NCI-H1417 treated with DMSO at 0.1 percent for 48 hours (cell line): ENCODE measurements around the gene XYLT2.

Experiments
- DNase-seq: peaks from one replicate; lab custom pipeline; 2025; lab: John Stamatoyannopoulos, UW

XYLT2 gene

DNA sequence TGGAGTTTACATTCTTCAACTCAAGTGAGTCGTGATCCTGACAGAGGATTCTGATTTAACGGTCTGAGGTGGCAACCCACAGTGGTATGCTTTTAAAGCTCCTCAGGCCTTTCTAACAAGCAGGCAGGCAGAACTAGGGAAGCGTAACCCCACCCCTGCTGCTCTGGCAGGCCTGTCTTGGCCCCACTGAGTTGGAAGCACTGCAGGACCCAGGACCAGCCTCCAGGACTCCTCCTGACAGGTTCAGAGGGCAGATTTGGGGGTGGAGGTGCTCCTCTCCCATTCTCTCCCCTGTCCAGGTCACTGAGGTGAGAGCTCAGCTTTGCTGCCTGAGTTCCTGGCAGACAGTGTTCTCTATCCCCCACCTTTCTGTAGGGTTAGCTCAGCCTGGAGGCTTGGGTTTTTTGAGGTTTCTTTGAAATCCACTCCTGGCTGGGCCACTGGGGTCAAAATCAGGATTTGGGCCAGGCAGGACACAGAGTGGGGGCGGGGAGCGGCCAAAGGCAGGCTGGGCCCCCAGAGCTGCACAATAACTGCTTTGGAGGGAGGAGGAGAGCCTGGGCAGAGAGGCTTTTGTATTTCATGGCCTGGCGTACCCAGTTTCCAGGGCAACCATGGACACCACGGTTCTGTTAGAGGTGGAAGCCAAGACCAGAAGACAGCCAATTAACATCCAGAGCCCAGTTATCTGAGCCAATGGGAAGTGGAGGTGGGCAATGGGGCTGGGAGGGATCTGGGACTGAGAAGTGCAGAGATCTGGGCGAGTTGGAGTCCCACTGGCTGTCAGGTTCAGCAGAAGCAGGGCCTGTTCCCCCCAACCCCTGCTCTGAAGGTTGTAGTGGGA is 17.5 kb downstream of the XYLT2 start:
- no peak for DNase-seq

DNA sequence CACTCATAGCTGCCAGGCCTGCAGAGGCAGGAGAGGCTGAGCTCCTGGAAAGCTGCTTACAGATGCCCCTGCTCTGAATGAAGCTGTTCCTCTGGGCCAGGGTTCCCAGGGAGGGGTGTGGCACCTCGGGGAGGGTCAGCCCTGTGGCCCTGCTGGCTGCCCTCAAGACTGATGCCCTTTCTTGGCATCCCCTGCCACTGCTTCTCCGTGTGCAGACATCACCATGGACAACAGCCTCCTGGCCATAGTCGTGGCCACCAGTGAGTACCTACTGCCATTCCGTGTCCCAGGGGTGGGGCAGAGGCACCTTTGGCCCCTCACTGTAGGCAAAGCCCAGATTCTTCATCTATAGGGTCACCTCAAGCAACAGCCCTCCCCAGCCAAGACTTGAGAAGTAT is 18.1 kb downstream of the XYLT2 start:
- DNase-seq, result no peak

DNA sequence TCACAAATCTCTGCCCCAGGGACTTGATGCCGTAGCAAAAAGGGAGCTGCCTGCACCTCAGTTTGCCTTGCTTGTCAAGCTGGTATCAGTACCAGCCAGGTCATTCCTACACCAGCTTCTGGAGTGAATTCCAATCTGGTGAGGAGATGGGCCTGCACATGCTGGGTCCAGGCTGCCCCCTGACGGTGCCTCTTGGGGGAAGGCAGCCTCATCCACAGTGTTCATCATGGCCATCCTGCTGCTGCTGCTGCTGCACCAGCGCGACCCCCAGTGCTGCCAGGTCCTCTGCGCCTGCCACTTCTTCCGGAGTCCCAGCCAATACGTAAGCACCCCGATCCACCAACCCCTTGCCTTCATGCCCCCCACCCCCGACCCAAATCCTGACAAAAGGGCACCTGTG is 18.8 kb downstream of the XYLT2 start:
- DNase-seq, result no peak

DNA sequence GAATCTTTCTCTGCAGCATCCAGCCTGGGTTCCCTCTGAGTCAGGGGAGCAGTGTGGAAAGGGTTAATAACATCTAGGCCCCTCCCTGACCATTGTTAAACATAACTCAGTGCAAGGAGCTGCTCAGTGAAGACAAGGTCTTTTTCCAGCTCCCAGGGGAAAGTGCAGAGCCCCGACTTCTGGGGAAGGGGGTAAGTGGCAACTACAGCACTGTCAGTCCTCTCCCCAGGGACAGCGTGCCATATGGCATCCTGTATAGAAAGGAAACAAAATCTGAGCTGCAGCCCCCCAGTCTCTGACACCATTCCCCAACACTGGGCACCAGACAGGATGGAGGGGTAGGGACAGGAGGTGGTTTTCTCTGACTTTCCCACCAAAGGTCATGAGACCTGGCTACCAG is 19.2 kb downstream of the XYLT2 start:
- DNase-seq, result no peak

DNA sequence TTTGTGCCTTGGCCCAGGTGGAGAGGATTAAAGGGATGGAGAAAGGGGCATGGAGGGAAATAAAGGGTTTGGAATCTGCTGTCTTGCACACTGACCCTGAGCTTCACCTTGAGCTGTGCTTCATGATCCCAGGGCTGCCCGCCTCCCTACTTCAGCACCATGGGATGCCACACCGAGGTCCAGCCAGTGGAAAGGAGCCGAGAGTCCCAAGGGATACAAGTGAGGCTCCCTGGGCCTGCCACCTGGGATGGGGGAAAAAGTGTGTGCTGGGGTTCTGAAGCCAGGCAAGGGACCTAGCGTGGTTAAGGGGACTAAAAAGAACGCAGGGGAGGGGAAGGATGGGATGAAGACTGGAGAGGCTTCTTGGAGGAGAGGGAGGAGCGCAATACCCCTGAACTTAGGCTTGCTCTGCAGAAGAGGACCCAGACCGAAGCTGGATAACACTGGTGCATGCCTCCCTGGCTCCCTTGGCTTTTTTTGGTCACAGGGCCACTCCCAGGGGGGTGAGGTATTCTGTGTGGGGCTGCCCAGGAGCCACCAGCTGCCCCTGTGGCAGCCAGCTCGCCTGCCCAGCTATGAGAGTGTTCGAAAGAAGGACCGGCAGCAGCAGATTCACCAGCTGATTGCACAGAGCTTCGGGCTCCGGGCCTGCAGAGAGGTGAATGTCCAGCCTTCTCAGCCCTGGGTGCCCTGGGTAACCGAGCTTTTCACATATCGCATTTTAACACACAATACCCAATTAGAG is 19.9 kb downstream of the XYLT2 start:
- no peak for DNase-seq

DNA sequence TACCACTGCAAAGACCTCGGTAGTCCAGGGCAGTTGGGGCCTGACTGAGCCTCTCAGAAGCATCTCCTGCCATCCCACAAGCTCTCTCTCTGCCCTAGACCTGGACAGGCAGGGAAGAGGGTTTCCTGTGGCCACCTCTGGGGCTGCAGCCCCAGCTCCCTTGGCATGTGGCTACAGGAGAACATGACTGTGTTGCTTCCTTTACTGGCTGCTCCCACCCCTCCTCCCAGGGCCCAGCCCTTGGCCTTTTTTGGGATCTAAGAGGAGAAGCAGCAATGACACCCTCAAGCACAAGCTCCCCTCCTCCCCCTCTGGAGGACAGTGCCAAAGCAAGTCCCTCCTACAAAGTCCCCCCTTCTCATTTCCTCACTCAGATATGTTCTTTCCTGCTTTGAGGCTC is 21.5 kb downstream of the XYLT2 start:
- no peak for DNase-seq

DNA sequence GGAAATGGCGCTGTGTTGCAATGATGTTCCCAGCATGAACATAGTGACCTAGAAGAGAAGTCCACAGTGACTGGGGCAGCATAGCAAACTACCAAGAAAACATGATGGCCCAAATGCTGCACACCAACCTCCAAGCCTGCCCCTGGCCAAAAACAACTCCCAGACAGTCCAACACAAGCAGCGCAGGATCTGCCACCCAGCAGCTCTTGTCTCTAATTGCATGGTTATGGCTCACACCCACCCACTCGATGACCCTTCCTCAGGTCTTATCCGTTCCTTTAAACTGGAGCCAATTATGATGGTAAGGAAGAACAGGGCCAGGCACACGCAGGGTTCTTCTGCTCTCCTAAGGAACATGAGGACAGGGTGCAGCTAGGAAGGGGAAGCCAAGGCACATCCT is 24.1 kb downstream of the XYLT2 start:
- DNase-seq, result no peak

DNA sequence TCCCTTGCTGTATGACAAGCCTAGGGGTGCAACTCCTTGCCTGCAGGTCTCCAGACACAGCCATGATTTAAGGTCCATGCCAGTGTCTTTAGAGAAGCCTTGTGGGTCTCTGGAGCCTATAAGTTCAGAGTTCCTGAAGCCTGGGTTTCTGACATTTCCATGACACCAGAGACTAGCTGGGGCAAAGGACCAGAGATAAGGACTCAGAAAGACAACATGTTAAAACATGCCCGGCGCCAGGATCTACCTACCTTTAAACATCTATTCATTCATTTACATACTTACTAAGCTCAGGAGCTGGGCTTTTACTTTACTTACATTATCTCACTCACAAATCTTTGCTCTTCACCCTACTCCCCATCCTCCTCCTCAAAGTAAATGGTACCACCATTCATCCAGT is 25.6 kb downstream of the XYLT2 start:
- no peak for DNase-seq

DNA sequence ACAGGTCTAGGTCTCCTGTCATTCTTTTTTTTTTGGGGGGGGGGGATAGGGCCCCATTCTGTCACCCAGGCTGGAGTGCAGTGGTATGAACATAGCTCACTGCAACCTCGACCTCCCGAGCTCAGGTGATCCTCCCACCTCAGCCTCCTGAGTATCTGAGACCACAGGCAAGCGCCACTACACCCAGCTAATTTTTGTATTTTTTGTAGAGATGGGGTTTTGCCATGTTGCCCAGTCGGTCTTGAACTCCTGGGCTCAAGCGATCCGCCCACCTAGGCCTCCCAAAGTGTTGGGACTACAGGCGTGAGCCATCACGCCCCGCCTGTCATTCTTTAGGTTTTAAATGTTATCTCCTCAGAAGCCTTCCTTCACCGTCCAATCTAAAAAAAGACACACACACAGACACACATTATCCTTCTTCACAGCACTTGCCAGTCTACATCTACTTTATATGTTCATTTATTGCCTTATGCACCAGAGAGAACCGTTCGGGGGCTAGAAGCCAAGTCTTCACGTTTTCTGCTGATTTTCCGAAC is 26.4 kb downstream of the XYLT2 start:
- DNase-seq, result no peak

DNA sequence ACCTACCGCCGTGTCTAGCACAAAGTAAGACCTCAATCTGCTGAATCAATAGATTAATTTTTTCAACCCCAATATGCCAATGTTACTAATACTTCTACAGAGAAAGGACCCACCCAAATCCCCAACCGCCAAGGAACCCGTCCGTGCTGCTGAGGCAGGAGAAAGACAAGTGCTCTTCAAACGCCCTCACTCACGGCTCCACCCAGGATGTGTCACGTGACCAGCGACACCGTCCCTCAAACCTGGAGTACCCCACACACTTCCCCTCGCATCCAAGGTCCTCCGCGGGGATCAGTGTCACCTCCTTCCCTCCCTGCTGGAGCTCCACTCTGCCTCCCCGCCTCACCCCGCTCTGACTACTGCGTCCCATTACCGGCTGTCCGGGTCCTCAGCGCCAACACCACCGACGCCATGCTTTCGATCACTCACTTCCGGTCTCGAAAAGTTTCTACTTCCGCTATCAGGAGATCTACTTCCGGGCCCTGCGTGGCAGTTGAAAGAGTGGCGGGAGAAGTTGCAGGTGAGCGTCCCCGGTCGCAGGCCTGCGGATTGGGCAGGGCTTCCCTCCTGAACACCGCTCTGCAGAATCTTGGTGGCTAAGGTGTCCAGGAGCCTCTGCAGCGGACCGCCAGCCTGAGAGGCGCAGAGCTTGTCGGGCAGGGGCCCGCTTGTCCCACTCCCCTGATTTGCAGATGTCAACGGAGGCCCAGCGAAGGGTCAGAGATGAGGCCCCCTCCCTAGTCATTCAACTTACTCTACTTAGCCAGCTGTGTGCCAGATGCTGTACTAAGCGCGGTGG is 27.0 kb downstream of the XYLT2 start, which contains the start of the genes EME1 and MRPL27:
Gene EME1 (plus strand): TSS at position 472 of the 799 bp plus-strand sequence. CDS start 1,980 bp downstream, outside the sequence.
Gene MRPL27 (minus strand): TSS at position 427 of the 799 bp plus-strand sequence. CDS start 14 bp downstream, at position 413.
- DNase-seq, result peak; percentile 73

DNA sequence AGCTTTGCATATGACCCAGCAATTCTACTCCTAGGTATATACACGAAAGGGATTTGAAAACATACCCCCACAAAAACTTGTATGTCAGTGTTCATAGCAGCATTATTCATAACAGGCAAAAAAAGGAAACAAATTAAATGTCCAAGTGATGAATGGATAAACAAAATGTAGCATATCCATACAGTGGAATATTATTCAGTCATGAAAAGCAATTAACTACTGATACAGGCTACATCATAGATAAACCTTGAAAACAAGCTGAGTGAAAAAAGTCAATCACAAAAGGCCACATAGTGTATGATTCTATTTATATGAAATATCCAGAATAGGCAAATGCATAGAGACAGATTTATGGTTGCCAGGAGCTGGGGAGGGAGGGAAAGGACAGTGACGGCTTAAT is 27.8 kb downstream of the XYLT2 start:
- no peak for DNase-seq

DNA sequence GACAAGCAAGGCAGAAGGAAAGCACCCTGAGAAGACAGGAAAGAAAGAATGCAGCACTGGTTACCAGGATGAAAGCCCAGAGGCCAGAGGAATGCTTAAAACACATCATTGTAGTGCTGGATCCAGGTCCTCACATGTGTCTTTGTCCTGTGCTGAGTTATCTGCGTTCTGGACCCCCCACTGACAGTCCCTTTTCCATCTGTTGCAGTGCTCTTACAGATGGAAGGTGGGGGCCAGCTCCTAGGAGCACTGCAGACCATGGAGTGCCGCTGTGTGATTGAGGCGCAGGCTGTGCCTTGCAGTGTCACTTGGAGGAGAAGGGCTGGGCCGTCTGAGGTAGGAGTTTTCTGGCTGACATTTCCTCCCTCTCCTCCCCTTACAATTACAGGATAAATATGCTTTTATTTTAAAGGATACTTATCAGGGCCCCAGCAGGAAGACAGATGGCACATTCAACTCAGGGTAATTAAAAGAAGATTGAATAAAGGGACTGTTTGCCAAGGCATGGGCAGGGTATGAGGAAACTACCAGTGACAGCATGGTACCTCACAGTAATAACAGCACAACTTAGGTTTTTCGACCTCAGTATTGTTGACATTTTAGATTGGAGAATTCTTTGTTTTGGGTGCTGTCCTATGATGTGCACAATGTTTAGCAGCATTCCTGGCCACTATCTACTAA is 30.1 kb downstream of the XYLT2 start:
- DNase-seq, result no peak

DNA sequence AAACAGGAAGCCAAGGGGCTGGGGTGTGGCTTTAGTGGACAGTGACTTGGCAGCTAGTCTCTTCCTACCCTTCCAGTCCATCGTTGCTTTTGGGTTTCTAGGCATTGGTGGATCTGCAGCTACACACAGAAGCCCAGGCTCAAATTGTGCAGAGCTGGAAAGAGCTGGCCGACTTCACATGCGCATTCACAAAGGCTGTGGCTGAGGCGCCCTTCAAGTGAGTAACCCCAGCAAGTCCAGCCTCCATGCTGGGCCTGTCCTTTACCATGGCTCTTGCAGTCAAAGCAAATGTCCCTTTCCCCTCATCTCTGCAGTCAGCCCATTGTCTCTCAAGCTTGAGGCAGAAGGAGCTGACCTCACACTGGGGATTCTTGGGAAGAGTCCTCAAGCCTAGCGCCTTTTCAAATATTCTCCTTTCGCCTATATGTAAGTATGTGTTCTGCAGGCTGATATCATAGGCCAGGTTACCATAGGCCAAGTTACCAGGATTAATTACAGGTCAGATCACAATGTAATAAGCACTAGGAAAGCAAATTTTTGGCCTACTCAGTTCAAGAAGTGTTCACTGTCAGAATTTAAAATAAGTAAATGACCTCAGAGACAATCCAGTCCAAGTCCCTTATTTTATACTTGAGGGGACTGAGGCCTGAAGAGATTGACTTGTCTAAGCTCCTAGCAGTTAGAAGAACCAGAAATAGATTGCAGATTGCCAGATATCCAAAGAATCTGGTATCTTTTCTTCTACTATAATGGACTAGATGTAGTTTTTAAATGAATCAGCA is 33.6 kb downstream of the XYLT2 start:
- no peak for DNase-seq

DNA sequence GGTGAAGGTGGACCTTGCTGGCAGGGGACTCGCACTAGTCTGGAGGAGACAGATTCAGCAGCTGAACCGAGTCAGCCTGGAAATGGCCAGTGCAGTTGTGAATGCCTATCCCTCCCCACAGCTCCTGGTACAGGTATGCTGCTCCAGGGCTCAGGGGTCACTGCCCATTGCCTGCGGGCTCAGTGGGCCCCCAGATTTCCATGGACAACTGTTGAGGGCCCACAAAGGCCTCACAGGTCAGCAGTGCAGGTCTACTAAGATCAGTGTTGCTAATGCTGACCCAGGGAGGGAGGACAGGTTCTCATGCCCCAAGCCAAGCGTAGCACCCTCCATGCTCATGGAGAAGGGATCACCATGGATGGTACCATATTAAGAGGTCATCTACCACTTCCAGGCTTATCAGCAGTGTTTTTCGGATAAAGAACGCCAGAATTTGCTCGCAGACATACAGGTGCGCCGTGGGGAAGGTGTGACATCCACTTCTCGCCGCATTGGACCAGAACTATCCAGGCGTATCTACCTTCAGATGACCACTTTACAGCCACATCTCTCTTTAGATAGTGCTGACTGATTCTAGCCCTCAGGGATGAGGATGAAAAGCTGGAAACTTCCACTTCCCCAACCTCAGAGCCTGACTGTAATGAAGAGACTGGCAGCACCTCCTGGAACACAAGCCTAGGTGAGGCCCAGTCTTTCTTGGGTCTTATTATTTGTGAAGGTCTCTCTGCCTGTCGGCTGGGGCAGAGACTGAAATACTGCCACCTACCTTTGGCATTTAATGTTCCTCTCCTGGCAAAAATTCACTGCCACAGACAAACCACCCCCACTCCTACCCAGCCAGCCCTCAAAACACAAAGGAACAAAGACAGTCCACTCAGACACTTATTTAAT is 34.7 kb downstream of the XYLT2 start:
- no peak for DNase-seq

DNA sequence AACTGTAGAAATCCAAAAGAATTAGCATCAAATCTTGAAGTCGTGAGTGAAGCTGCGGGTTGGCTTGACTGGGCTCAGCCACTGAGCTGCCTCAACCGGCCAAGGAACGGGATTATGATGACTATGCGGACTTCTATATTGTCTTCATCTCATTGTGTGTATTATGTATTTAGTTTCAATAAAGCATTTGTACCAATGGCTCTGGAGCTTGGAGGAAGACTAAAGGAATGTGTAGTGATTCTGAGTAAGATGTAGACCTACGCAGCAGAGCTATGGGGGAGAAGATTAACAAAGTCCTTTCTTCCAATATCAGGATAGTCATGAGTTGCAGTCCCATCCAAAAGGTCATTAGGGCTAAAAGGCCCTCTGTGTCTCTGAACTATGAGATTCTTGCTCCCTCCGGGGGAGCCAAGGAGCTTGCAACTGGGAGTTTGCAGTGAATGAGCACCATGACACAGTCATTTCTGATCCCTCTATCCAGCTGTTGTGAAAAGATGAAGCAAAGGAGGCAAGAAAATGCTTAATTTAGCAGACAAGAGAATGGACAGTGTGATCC is 35.4 kb downstream of the XYLT2 start:
- no peak for DNase-seq

DNA sequence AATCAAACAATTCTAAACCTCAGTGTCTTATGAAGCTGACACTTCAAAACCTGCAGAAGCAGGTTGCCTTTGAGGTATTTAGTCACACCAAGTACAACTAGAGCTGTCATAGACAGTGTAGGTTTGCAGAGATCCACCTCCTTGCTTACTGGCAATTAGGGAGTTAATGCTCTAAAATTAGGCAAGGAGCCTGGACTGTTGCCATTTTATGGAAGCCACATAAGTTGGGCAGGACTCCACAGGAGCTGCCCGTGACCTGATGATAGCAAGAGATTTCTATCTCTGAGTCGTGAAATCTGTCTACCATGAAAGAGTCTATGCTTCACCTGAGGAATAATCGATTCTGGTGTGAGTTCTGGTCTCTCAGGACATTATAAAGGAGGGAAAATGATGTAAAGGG is 36.0 kb downstream of the XYLT2 start:
- no peak for DNase-seq

DNA sequence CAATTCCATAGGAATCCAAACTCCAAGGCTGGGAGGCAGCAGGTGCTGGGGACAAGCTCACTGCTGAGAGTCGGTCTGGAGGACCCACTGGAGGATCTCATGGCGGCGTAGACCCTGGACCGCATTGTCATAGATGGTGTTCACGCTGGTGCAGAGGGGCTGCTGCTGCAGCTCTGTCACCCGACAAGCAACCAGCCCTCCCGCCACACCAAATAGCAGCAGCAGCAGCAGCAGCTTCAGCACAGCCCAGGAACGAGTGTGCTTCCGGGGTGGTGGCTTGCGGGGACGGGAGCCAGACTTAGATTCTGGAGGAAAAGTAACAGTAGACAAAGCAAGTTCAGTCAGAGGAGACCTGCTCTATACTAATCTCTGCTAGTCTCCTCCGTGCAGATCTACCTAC is 37.0 kb downstream of the XYLT2 start:
- no peak for DNase-seq

DNA sequence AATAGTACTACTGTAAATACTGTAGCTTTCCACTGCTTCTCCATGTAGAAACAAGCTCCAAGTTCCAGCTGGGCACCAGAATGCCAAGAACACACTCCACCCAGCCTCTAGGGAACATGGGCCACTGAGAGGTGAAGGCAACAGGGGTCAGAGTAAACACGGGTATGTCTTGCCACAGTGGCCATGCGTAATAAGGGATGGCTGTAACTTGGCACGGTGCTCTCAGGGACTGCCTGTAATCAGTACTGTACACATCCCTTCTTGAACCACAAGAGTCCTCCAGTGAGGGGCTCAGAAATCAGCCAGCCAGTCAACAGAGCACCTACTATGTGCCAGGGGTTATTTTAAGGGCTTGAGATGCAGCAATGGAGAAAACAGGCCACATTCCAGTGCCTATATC is 40.6 kb downstream of the XYLT2 start:
- no peak for DNase-seq

DNA sequence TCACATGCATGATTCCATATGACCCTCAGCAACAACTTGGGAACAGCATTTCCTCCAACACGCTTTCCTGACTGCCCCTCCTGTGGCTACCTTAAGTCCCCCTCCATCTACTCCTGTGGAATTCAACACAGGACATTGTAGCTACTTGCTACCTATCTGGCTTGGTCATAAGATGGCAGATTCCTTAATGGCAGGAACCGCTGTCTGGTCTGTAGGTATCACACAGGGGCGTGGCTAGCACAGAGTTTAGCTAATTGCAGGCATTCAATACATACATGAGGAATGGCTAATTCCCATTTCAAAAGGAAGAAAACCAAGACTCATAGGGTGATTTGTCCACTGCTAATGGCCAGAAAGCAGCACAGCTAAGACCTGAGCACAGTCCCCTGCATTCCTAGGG is 42.8 kb downstream of the XYLT2 start:
- no peak for DNase-seq
